HG02798 (cell line): ENCODE measurements around the gene PLEKHA6.

Experiments used
- ATAC-seq: cut with Tn5 transposase; IDR thresholded peaks from one replicate; pipeline ENCODE4 v1.9.1; 2021; ENCODE audit warnings: mild to moderate bottlenecking; ENCODE audit not compliant: unreplicated experiment, poor library complexity

Gene PLEKHA6

DNA sequence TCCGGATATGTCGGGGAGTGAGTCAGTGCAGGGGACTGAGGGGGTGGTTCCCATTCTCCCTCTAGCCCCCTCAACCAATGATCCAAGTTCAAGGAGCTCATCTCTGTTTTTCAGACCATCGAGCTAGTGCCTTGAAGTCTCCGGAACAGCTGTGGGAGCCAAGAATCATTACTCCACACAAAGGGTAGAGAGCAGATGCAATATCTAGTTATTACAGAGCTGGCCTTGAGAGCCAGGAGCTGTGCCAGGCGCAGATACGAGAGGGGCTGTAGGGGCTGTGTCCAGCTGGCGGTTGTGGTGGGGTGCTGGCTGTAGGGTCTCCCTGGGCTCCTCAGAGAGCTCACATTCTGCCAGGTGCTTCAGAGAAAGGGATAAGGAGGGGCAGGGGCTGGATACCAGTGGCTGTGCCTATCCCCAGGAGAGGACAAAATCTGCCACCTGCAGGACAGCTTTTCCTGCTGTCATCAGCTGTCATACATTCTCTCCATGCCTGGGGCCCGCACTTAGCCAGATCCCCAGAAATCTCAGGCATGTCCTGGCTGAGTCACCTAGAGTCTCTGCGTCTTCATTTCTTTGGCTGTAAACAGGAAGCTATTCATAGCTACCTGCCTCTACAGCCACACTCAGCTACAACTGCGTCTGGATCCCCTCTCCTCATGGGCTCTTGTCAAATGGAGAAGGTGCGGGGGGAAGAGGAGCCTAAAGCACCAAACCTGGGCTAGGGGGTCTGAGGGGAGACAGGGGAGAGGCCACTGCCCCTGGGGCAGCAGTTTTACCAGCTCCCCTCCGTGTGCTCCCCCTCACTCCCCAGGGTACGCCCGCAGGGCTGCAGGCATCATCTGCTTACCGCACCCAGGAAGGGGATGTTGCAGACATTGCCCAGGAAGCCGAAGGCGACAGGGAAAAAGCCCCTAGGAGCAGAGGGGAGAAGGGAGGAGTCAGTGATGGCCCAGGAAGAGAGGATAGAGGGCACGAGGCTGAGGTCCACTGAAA lies 161.1 kb downstream of the PLEKHA6 start:
- no peak for ATAC-seq

DNA sequence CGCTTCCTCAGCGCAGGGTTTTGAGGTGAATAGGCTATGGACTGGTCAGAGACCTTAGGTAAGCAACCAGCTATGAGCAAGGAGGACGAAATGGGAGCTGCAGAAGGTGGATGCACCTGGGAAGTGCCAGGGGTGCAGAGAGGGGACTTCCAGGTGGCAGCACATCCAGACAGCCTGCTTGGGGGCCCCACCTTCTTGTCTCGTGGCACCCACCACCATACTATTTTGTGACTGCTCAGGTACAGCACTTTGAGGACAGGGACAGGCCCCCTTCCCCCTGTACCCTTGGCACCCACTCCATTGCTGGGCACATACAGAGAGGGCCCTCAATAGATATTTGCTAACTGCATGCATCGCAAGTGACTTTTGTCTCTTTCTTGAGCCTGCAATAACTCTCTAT lies 162.7 kb downstream of the PLEKHA6 start:
- no peak for ATAC-seq

DNA sequence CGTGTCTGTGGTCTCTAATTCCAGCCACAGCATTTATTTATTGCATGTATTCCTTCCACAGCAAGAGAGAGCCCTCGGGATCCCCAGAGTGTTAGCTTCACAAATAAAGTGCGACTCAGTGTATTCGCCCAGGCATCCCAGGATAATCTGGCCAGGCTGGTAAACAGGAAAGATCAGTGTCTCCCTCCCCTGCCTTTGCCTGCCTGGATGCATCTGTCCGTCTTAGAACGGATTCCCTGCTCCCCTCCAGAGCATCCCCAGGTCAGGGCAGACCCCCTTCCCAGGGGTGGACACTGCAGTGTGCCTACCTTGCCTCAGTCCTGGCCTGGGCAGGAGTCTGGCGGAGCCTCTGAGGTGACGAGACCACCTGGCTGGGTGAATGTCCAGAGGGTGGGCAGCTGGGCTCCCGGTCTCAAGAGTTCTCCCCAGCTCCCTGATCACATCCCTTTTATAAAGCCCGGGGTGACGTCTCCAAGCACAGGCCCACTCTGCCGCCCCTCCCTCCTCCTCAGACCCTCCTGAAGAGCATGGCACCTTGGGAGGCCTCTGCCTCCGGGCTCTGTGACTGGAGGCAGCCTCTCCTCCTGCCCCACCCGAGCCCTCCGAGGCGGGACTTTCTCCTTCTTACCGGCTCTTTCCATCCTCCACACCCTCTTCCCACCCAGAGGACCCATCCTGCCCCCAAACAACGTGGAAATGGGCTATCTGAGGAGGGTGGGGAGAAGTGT lies 163.5 kb downstream of the PLEKHA6 start, which contains the start of gene KISS1:
KISS1 (minus strand) TSS at position 424 of the 728 bp plus-strand sequence. CDS start 3,615 bp downstream, outside the sequence.
- ATAC-seq, result no peak

DNA sequence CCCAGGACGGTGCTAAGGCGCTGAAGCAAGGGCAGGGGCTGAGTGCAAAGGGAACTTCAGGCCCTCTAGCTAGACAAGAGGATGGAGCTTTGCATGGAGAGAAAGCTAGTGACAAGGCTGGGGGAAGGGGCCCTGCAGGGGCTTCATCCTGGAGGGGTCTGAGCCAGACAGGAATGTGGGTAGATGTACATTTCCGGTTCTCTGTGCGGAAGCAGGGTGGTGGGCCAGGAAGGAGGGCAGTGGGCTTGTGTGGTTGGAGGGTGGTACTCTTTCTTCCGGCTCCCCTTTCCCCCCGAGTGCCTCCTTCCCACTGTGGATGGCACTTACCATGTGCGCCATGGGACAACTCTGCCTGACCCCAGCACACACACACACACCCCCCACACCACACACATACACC lies 165.0 kb downstream of the PLEKHA6 start:
- no peak for ATAC-seq

DNA sequence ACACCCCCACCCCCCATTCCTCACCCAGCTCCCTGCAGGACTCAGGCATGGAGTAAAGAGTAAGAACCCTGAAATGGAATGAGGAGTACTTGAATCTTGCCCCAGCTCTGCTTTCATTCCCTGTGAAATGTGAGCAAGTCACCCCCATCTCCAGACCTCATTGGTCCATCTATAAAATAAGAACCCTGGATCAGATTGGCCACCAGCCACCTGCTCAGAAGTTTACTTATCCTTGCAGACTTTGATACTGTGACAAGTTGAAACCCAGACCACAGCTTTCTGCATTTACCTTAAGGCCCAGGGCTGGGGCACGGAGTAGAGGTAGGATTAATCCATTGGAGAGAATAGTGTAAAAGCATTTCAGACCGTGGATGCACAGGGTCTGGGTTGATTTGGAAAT lies 165.6 kb downstream of the PLEKHA6 start:
- ATAC-seq, result no peak

DNA sequence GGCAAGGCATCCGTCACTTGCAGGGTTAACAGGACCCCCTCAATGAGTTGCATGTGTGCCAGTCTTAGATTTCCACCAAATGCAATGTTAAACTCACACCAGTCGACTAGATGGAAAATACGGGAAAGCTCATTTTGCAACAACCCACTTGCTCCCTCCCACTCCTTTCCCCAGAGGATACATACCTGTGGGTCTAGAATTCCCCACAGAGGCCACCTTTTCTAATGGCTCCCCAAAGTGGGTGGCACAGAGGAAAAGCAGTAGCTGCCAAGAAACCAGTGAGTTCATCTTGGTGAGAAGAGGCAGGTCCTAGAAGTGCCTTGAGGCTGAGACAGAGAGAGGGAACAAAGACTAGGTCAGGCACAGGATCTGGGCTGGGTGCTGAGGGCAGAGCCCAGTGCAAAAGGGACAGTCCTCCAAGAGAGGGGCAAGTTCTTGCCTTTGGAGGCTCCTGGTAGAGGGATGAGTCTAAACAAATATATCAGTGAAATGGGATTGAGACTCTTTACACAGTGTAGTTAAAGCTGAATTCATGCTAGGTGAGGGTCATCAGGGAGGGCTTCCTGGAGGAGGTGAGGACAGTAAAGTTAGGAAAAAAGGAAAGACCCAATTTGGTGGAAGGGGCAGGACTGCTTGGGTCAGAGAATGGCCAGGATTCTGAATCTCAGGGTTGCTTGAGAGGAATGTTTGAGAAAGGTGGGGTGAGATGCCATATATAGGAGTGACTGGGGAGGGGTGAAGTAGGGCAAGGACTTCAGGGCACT lies 167.0 kb downstream of the PLEKHA6 start:
- ATAC-seq, result no peak

DNA sequence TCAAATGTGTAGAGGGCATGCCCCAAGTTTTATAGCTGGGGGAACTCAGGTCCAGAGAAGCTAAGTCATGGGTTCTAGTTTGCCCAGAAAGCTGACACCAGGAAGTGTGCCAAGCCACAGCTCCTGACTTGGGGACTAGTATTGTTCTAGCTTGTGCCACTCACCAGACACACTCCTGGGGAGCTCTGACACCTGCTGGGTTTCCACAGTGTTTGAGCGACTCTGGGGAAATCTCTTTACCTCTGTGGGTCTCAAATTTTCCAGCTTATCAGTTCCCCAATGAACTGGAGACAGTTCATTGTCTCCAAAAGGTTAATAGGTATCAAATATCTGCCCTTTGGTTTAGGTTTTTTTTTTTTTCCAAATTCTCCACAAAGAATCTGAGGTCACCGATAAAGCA lies 167.7 kb downstream of the PLEKHA6 start:
- no peak for ATAC-seq

DNA sequence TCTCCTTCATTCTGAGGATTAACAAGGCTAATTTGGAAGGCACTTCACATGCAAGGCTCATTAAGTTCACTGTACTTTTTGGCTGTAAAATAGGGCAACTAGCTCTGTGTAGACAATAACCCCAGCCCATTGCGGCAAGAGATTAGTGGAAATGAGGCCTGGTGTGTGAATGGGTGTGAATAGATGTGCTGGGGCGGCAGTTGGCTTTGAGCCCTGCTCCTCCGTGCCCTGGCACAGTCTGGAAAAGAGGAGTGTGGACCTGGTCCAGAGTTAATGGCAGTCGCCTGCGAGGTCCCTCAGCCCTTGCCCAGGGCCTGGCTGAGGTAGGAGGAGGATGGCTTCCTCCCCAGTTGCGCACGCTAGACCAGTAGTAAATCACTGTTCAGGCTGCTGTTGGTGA lies 168.3 kb downstream of the PLEKHA6 start:
- no peak for ATAC-seq

DNA sequence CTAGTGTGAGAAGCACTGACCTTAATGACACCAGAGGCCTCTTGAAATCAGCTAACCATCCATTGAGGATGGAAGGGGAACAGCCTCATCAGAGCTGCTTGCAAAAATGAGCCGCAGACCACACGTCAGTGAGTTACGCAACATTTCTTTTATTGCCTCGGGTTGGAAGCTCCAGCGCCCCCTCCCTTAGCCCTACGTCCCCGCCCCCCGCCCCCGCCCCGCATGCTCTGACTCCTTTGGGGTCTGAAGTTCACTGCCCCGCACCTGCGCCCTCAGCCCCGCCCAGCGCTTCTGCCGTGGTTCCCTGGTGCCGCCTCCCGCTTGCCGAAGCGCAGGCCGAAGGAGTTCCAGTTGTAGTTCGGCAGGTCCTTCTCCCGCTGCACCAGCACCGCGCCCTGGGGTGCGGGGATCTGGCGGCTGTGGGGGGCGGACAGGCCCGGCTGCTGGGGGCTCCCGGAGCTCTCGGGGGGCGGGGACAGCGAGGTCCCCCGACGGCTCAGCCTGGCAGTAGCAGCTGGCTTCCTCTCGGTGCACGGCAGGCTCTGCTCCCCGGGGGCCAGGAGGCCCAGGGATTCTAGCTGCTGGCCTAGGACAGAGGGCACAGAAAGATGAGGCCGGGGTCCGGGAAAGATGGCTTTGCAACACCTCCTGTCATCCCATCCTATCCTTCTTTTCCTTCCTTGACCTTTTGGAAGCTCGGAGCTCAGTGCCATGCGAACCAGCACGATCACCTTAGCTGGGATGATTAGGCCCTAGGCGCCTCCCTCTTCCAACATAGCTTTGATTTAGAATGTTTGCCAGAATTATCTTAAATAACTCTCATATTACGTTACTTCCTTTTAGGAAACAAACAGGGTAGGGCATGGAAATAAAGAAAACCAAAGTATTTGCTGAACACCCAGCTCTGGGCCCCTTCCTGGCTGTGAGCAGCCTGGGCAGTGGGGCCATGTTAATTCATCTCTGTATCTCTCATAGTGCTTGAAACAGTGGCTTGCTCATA lies 169.2 kb downstream of the PLEKHA6 start:
- ATAC-seq, result no peak

DNA sequence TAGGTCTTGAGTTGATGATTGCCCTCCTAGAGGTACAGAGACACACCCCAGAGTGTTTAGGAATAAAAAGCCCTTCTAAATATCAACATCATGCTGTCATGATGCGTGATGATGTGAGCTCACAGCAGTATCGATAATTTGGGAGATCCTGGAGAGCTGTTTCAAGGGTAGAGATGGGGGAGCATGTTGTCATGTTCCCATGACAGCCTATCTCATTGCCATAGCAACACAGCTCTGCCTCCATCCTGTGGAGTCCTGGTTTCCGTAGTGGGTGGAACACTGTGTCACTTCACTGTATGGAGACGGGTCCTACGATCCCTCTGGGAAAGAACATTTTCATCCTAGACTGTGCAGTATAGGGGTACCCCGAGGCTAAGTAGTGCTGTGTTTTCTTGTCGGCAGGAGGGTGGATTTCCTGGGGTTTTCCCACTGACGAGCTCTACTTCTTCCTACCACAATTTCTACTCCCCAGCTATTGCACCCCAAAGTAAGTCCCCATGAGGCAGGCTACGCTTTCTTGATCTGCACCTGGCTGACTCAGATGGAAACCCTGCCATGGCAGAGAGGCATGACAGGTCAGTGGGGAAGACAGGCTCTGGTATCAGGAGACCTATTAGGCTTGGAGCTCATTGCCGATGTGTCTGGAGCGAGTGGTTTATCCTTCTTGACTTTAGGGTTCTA lies 170.6 kb downstream of the PLEKHA6 start:
- no peak for ATAC-seq

DNA sequence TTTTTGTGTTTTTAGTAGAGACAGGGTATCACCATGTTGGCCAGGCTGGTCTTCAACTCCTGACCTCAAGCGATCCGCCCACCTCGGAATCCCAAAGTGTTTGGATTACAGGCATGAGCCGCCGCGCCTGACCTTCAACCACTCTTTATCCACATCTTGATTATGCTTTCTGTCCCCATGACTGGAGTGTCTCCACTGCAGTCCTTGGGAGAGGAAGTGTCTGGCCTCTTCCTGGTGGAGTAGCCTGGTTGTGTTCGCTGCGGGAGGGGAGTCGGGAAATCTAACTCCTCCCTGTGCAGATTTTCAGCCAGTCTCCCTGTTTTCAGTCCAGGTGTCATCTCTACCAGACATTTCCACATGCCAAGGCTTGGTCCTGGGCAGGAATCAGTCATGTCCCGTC lies 173.1 kb downstream of the PLEKHA6 start:
- ATAC-seq, result no peak

DNA sequence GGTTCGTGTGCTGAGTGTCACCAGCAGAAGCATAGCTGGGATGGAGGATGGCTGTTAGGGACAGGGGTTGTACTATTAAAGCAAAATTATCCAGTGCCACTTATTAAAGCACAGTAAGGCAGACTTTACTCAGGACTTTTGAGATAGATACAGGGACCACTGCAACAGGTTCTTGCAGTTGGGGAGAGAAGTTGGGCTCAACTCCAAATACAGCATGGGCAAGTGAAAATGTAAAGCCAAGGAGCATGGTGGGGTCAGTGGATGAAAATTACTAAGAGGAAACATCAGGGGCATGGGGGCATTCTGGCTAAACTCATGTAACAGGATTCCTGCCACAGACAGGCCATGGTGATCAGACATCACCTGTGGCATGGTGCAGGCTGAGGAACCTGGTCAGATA lies 178.6 kb downstream of the PLEKHA6 start:
- no peak for ATAC-seq

DNA sequence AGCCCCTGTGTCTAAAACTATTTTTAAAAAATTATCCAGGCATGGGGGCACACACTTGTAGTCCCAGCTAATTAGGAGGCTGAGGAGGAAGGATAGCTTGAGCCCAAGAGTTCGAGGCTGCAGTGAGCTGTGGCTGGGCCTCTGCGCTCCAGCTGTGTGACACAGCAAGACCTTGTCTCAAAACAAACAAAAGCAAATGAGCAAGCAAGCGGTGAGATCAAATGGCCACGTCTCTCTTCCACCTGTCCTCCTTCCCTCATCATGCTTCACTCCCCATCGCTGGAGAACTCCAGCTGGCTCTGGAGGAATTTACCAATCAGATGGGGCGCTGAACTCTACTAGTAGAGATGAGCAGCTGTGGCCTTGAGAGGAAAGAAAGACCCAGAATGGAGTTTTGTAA lies 179.6 kb downstream of the PLEKHA6 start:
- ATAC-seq, result no peak

DNA sequence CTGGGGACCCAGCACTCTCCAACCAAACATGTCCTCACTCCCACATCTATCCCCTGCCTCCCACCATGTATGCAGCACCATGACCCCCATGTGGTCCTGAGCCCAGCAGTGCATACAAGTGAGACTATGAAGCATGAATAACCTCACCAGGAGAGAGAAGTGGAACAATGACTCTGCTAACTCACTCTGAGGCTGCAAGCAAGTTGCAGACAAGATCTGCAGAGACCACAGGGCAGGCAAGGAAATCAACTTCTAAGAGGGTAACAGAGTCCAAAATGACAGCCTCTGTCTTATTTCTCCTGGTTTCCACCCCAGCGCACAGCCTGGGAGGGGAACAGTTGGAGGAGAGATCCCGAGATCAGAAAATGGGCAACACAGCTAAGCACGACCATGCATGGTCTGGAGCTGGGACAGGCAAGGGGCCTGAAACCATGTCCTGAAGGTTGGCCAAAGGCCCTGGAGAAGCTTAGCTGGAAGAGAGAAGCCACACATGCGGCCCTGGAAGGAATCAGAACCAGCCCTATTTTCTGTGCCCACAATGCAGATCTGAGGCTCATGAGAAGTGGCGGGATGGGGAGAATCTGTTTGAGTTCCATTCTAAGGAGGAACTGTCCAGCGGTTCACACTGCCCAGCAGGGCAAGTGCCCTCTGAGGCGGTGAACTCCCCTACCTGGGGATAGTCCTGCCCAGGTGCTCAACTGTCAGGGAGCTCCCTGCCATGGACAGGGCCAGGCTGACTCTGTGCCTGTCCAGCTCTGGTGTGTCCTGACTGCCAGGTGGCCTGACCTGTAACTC lies 181.0 kb downstream of the PLEKHA6 start:
- no peak for ATAC-seq

DNA sequence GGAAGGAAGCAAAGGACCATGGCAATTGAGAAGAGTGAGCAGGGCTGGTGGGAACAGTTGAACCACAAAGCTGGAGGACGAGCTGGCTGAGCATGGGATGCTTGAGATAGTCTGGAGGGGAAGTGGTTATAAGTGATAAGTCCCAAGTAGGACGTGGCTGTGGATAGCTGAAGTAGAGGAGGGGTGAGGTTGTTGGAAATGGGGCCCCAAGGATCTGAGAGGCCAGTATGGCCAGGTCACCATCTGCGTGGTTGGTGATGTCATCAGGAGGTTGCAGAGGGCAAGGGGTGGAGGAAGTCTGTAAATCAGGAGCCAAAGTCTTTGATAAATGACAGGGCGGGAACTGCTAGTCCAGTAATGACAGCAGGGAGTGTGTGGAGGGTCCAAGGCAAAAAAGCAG lies 182.6 kb downstream of the PLEKHA6 start:
- no peak for ATAC-seq

DNA sequence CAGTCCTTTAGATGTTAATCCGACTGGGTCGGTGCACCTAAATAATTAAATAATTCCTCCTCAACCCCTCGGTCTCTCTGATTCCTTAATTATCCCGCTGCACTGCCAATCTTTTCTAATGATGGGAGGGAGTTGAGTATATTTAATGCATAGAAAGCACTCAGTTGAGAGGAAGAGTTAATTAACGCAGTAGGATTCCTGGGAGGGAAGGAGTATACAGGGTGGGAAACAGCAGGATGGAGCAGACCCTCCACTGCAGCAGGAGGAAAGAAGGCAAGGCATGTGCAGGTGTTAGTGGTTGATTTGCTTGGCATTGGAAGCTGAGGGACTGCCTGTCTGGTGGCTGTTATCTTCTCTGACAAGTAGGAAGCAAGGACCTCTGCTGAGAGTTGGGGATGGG lies 183.7 kb downstream of the PLEKHA6 start:
- no peak for ATAC-seq

DNA sequence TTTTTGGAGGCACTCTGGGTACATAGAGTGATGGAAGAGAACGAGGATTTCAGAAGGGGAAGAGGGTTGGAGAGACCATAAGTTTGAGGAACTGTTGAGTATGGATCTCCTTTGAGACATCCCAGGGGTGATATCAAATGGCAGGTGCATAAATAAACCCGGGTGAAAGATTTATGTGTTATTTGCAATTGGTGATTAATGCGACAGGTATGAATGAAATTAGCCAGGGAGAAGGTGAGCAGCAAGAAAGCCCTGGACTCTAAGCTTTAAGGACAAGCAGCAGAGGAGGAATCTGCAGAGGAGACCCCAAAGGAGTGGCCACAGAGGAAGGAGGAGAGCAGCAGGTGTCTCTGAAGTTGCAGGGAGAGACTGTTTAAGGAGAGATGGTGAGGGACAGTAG lies 184.8 kb downstream of the PLEKHA6 start:
- no peak for ATAC-seq

DNA sequence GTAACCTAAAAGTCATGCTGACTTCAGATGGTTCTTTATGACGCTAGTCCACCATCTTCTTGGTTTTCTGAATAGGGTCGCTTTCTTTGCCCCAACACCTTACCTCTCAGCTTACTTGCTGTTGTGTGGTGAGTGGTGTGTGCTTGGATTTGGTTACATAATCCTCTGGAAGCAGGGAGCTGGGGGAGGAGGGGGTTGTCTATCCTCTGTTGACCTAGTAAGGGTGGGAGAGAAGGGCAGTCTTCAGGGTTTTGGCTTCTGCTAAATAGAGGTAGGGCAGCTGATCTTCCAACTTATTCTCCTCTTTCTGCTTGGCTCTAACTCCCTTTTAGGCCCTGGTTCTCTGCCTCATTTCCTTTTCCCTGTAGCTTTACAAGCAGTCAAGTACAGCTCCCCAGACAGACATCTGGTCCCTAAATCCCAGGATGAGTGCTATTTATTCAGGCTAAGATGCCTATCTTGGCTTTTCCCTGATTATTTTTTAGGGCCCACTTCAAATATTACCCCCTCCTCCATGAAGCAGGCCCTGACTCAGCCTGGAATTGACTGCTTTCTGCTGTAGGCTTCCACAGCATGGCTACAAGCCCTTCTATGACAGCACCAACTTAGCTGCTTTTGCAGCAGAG lies 187.2 kb downstream of the PLEKHA6 start:
- no peak for ATAC-seq
